Esophagus squamous epithelium (tissue), 4 donors: ENCODE data around the gene GJA9.

Experiments used
- CTCF ChIP-seq, 6 experiments: fragments of 450-650 bp in 4 of 6; fragments of 200-600 bp in 2 of 6; sonication (generic) in 2 of 6; IDR thresholded peaks; one replicate each; pipeline ENCODE4 v1.5.1; 2016 to 2019; ENCODE audit warnings: antibody characterized with exemption in 6 of 6, mild to moderate bottlenecking in 4 of 6, moderate library complexity in 4 of 6
- POLR2A ChIP-seq, 4 donors: fragments of 450-650 bp; IDR thresholded peaks; one replicate each; pipeline ENCODE4 v1.6.1; 2017; ENCODE audit warnings: antibody characterized with exemption in 4 of 4, mild to moderate bottlenecking in 4 of 4, moderate library complexity in 3 of 4

- TF ChIP-seq CTCF (IDR thresholded peaks at IDR 0.05) (no peak), POLR2A (IDR thresholded peaks at IDR 0.05) (no peak)
Measured at GRCh38 chr1:38929476-38929875, 48.1 kb upstream of the GJA9 start.
